Stimulated activated CD8-positive, alpha-beta memory T cell treated with anti-CD3 and anti-CD28 coated beads, Interleukin-7, amount 100 ng/mL, for 1 hour (primary cell): Measurements from ENCODE around the gene PHYKPL.
A peak's percentile ranks its signal among the peaks of the same experiment; 100 is the strongest.
"Not testable (repeated sequence)": the region's sequence is repeated elsewhere in the genome, so short reads cannot be mapped to it uniquely, and the experiment has no call there.

Experiments used
- DNase-seq, 2 donors: peaks; one replicate each; pipeline ENCODE4 v3.0.0-alpha.2; 2020; ENCODE audit warnings: low read depth in 2 of 2

Gene PHYKPL

GRCh38 chr5:178239626-178240301 is 7.2 kb upstream of the PHYKPL start:
- DNase-seq: not testable (repeated sequence)

- no peak for DNase-seq
Measured at GRCh38 chr5:178238711-178239592, 6.3 kb upstream of the PHYKPL start.

- DNase-seq: no peak
Measured at GRCh38 chr5:178238313-178238635, 5.7 kb upstream of the PHYKPL start.

GRCh38 chr5:178237431-178238312 is 5.1 kb upstream of the PHYKPL start:
- no peak for DNase-seq

- DNase-seq: no peak
Measured at GRCh38 chr5:178236679-178237078, 4.1 kb upstream of the PHYKPL start.

- DNase-seq: no peak
Measured at GRCh38 chr5:178236126-178236525, 3.5 kb upstream of the PHYKPL start.

- no peak for DNase-seq
Measured at GRCh38 chr5:178235588-178235974, 3.0 kb upstream of the PHYKPL start.

- peak; percentile 53 to 73 for DNase-seq
Measured at GRCh38 chr5:178234750-178235587, 2.4 kb upstream of the PHYKPL start.

- no peak for DNase-seq
Measured at GRCh38 chr5:178234121-178234749, 1.6 kb upstream of the PHYKPL start.

GRCh38 chr5:178232920-178233429 is 373 bp upstream of the PHYKPL start:
- no peak for DNase-seq

GRCh38 chr5:178231539-178232123 is 971 bp downstream of the PHYKPL start:
- DNase-seq: no peak

GRCh38 chr5:178230879-178231538 is 1.6 kb downstream of the PHYKPL start:
- DNase-seq: no peak

GRCh38 chr5:178229861-178230260 is 2.7 kb downstream of the PHYKPL start:
- DNase-seq: no peak

- DNase-seq: not testable (repeated sequence)
Measured at GRCh38 chr5:178229111-178229510, 3.5 kb downstream of the PHYKPL start.

GRCh38 chr5:178228609-178229008 is 4.0 kb downstream of the PHYKPL start:
- DNase-seq: no peak

- DNase-seq: no peak
Measured at GRCh38 chr5:178227929-178228328, 4.7 kb downstream of the PHYKPL start.

GRCh38 chr5:178227138-178227659 is 5.4 kb downstream of the PHYKPL start:
- no peak for DNase-seq

- DNase-seq: no peak
Measured at GRCh38 chr5:178225174-178225573, 7.4 kb downstream of the PHYKPL start.

- DNase-seq: no peak
Measured at GRCh38 chr5:178224403-178224802, 8.2 kb downstream of the PHYKPL start.
